ENCODE measurements around the gene CYS1. TPM values are rescaled to one million over a fixed set of nuclear protein-coding genes. Genes with fewer than 3 reads are reported as not detected.

The CYS1 gene
- total RNA-seq, 1 experiment from 2014 or later: 1.2 TPM

- Mint-ChIP-seq H3K27ac (peak overlapping the region; percentile 99), H3K36me3 (peaks cover 20% of the 10 kb centered on the region), H3K4me1 (peaks cover 32% of the 10 kb centered on the region), H3K27me3 (ENCODE audit: low read depth) (no peaks in the 10 kb centered on the region; the same call in 1 of the 2 replicates), H3K4me3 (peak overlapping the region; percentile 86), H3K9me3 (no peaks in the 10 kb centered on the region)
- ChIA-PET POLR2A (interaction anchor here (1.1 kb wide), 1 partner anchor 47 kb away, joined by 3 read pairs; no protein-coding TSS in a partner anchor), CTCF (interaction anchor here (1.1 to 3.0 kb wide), 2 partner anchors 23 to 48 kb away, joined by 8 to 17 read pairs; no protein-coding TSS in a partner anchor)
- peak; percentile 72 for ATAC-seq
- DNase-seq (ENCODE audit: low spot score): peak; percentile 98
- TF ChIP-seq JAZF1 (CRISPR knock-in tag; IDR thresholded peaks at IDR 0.05) (no peak), OVOL2 (CRISPR knock-in tag; IDR thresholded peaks at IDR 0.05; ENCODE audit: borderline replicate concordance) (no peak), GRHL2 (CRISPR knock-in tag; IDR thresholded peaks at IDR 0.05; ENCODE audit: insufficient replicate concordance, severe bottlenecking) (no peak), ZNF263 (CRISPR knock-in tag; IDR thresholded peaks at IDR 0.05; ENCODE audit: low read depth) (0 out of 2 replicates have a peak, but pooled peaks have one; percentile 15), ARID4B (CRISPR knock-in tag; IDR thresholded peaks at IDR 0.05; ENCODE audit: borderline replicate concordance) (no peak), ZBTB21 (CRISPR knock-in tag; IDR thresholded peaks at IDR 0.05; ENCODE audit: borderline replicate concordance) (no peak; the same call in 1 of the 2 replicates), SMAD4 (CRISPR knock-in tag; IDR thresholded peaks at IDR 0.05) (no peak), ZNF416 (CRISPR knock-in tag; IDR thresholded peaks at IDR 0.05) (no peak), ZNF121 (CRISPR knock-in tag; IDR thresholded peaks at IDR 0.05) (peak; percentile 95), JUN (CRISPR knock-in tag; IDR thresholded peaks at IDR 0.05) (0 out of 2 replicates have a peak, but pooled peaks have one; percentile 46), MLX (CRISPR knock-in tag; IDR thresholded peaks at IDR 0.05) (no peak), ATF3 (CRISPR knock-in tag; conservative IDR thresholded peaks at IDR 0.05) (no peak)
- TF ChIP-seq, protein P1, sequence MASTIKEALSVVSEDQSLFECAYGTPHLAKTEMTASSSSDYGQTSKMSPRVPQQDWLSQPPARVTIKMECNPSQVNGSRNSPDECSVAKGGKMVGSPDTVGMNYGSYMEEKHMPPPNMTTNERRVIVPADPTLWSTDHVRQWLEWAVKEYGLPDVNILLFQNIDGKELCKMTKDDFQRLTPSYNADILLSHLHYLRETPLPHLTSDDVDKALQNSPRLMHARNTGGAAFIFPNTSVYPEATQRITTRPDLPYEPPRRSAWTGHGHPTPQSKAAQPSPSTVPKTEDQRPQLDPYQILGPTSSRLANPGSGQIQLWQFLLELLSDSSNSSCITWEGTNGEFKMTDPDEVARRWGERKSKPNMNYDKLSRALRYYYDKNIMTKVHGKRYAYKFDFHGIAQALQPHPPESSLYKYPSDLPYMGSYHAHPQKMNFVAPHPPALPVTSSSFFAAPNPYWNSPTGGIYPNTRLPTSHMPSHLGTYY (CRISPR knock-in tag; IDR thresholded peaks at IDR 0.05): no peak
- TF ChIP-seq, protein P2, sequence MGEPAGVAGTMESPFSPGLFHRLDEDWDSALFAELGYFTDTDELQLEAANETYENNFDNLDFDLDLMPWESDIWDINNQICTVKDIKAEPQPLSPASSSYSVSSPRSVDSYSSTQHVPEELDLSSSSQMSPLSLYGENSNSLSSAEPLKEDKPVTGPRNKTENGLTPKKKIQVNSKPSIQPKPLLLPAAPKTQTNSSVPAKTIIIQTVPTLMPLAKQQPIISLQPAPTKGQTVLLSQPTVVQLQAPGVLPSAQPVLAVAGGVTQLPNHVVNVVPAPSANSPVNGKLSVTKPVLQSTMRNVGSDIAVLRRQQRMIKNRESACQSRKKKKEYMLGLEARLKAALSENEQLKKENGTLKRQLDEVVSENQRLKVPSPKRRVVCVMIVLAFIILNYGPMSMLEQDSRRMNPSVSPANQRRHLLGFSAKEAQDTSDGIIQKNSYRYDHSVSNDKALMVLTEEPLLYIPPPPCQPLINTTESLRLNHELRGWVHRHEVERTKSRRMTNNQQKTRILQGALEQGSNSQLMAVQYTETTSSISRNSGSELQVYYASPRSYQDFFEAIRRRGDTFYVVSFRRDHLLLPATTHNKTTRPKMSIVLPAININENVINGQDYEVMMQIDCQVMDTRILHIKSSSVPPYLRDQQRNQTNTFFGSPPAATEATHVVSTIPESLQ (CRISPR knock-in tag; IDR thresholded peaks at IDR 0.05): no peak
- TF ChIP-seq, protein P3, sequence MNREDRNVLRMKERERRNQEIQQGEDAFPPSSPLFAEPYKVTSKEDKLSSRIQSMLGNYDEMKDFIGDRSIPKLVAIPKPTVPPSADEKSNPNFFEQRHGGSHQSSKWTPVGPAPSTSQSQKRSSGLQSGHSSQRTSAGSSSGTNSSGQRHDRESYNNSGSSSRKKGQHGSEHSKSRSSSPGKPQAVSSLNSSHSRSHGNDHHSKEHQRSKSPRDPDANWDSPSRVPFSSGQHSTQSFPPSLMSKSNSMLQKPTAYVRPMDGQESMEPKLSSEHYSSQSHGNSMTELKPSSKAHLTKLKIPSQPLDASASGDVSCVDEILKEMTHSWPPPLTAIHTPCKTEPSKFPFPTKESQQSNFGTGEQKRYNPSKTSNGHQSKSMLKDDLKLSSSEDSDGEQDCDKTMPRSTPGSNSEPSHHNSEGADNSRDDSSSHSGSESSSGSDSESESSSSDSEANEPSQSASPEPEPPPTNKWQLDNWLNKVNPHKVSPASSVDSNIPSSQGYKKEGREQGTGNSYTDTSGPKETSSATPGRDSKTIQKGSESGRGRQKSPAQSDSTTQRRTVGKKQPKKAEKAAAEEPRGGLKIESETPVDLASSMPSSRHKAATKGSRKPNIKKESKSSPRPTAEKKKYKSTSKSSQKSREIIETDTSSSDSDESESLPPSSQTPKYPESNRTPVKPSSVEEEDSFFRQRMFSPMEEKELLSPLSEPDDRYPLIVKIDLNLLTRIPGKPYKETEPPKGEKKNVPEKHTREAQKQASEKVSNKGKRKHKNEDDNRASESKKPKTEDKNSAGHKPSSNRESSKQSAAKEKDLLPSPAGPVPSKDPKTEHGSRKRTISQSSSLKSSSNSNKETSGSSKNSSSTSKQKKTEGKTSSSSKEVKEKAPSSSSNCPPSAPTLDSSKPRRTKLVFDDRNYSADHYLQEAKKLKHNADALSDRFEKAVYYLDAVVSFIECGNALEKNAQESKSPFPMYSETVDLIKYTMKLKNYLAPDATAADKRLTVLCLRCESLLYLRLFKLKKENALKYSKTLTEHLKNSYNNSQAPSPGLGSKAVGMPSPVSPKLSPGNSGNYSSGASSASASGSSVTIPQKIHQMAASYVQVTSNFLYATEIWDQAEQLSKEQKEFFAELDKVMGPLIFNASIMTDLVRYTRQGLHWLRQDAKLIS (CRISPR knock-in tag; IDR thresholded peaks at IDR 0.05; ENCODE audit: borderline replicate concordance): no peak
- TF ChIP-seq, protein P4, sequence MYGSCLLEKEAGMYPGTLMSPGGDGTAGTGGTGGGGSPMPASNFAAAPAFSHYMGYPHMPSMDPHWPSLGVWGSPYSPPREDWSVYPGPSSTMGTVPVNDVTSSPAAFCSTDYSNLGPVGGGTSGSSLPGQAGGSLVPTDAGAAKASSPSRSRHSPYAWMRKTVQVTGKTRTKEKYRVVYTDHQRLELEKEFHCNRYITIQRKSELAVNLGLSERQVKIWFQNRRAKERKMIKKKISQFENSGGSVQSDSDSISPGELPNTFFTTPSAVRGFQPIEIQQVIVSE (CRISPR knock-in tag; IDR thresholded peaks at IDR 0.05; ENCODE audit: borderline replicate concordance): no peak
- TF ChIP-seq, protein P5, sequence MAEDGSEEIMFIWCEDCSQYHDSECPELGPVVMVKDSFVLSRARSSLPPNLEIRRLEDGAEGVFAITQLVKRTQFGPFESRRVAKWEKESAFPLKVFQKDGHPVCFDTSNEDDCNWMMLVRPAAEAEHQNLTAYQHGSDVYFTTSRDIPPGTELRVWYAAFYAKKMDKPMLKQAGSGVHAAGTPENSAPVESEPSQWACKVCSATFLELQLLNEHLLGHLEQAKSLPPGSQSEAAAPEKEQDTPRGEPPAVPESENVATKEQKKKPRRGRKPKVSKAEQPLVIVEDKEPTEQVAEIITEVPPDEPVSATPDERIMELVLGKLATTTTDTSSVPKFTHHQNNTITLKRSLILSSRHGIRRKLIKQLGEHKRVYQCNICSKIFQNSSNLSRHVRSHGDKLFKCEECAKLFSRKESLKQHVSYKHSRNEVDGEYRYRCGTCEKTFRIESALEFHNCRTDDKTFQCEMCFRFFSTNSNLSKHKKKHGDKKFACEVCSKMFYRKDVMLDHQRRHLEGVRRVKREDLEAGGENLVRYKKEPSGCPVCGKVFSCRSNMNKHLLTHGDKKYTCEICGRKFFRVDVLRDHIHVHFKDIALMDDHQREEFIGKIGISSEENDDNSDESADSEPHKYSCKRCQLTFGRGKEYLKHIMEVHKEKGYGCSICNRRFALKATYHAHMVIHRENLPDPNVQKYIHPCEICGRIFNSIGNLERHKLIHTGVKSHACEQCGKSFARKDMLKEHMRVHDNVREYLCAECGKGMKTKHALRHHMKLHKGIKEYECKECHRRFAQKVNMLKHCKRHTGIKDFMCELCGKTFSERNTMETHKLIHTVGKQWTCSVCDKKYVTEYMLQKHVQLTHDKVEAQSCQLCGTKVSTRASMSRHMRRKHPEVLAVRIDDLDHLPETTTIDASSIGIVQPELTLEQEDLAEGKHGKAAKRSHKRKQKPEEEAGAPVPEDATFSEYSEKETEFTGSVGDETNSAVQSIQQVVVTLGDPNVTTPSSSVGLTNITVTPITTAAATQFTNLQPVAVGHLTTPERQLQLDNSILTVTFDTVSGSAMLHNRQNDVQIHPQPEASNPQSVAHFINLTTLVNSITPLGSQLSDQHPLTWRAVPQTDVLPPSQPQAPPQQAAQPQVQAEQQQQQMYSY (CRISPR knock-in tag; IDR thresholded peaks at IDR 0.05): no peak
Measured at GRCh38 chr2:10120158-10120876, 40.1 kb upstream of the CYS1 start.
